Stimulated activated naive B cell treated with anti-CD40 and anti-IgM and Interleukin-4, amounts not matched to agents 10 μg/mL and 1 μg/mL and 100 μg/mL, for 72 hours (primary cell): ENCODE data around the gene ARHGEF6.

Source experiments
- ATAC-seq, 2 donors: fragments of 150-1000 bp; cut with Tn5 transposase; replicated peaks; 2 replicates each; pipeline ENCODE4 v1.10.0; 2021; ENCODE audit warnings: moderate library complexity in 1 of 2
- DNase-seq: peaks from one replicate; pipeline ENCODE4 v3.0.0; 2021
- H3K27ac Mint-ChIP-seq: one replicate; pipeline ENCODE4 v1.8.0; 2022; ENCODE audit warnings: mild to moderate bottlenecking, mixed read lengths
- H3K27me3 Mint-ChIP-seq, 2 donors: one replicate each; pipeline ENCODE4 v1.8.0; 2022; ENCODE audit warnings: mixed read lengths in 2 of 2
- H3K36me3 Mint-ChIP-seq, 2 donors: one replicate each; pipeline ENCODE4 v1.8.0; 2022; ENCODE audit warnings: mixed read lengths in 2 of 2, mild to moderate bottlenecking in 1 of 2
- H3K4me1 Mint-ChIP-seq, 2 donors: one replicate each; pipeline ENCODE4 v1.8.0; 2022; ENCODE audit warnings: mixed read lengths in 2 of 2, mild to moderate bottlenecking in 1 of 2
- H3K4me3 Mint-ChIP-seq, 2 donors: one replicate each; pipeline ENCODE4 v1.8.0; 2022; ENCODE audit warnings: mild to moderate bottlenecking in 2 of 2, mixed read lengths in 2 of 2, moderate library complexity in 1 of 2
- H3K9me3 Mint-ChIP-seq, 2 donors: one replicate each; pipeline ENCODE4 v1.8.0; 2022; ENCODE audit warnings: mixed read lengths in 2 of 2, mild to moderate bottlenecking in 1 of 2

The ARHGEF6 gene

GRCh38 chrX:136768469-136769084 lies 12.2 kb downstream of the ARHGEF6 start:
- peak overlapping the region; percentile 83 to 88 for H3K4me3 Mint-ChIP-seq
- no peaks in the 10 kb centered on the region for H3K9me3 Mint-ChIP-seq
- no peaks in the 10 kb centered on the region for H3K27me3 Mint-ChIP-seq
- ATAC-seq (peak; percentile 33 to 52), DNase-seq (peak; percentile 6)
- peaks cover 7 to 18% of the 10 kb centered on the region in 2 donors for H3K4me1 Mint-ChIP-seq
- peak overlapping the region; percentile 93 for H3K27ac Mint-ChIP-seq
- no peaks in the 10 kb centered on the region for H3K36me3 Mint-ChIP-seq

- no peaks in the 10 kb centered on the region for H3K9me3 Mint-ChIP-seq
- ATAC-seq, result peak; percentile 83 to 89
- DNase-seq, result peak; percentile 48
- peak overlapping the region; percentile 93 for H3K27ac Mint-ChIP-seq
- H3K4me3 Mint-ChIP-seq, result peak overlapping the region; percentile 83 to 88
- no peaks in the 10 kb centered on the region for H3K36me3 Mint-ChIP-seq
- no peaks in the 10 kb centered on the region for H3K27me3 Mint-ChIP-seq
- H3K4me1 Mint-ChIP-seq, result peaks cover 7 to 29% of the 10 kb centered on the region in 2 donors
These were observed 13.4 kb downstream of the ARHGEF6 start for GRCh38 chrX:136767104-136767941.

- H3K4me1 Mint-ChIP-seq, result peaks cover 7 to 29% of the 10 kb centered on the region in 2 donors
- H3K27ac Mint-ChIP-seq, result no peak overlapping the region
- no peaks in the 10 kb centered on the region for H3K9me3 Mint-ChIP-seq
- no peak for DNase-seq
- H3K27me3 Mint-ChIP-seq, result no peaks in the 10 kb centered on the region
- H3K36me3 Mint-ChIP-seq, result no peaks in the 10 kb centered on the region
- peak overlapping the region; percentile 83 to 88 for H3K4me3 Mint-ChIP-seq
- no peak for ATAC-seq
These were observed 14.0 kb downstream of the ARHGEF6 start for GRCh38 chrX:136766785-136767103.

- Mint-ChIP-seq H3K4me1 (peaks cover 7 to 29% of the 10 kb centered on the region in 2 donors), H3K36me3 (no peaks in the 10 kb centered on the region), H3K27me3 (no peaks in the 10 kb centered on the region), H3K9me3 (no peaks in the 10 kb centered on the region), H3K27ac (no peak overlapping the region), H3K4me3 (no peak overlapping the region)
- no peak for ATAC-seq
- DNase-seq, result no peak
These were observed 14.8 kb downstream of the ARHGEF6 start for GRCh38 chrX:136765821-136766356.

- H3K4me1 Mint-ChIP-seq, result peaks cover 10 to 38% of the 10 kb centered on the region in 2 donors
- no peak overlapping the region for H3K27ac Mint-ChIP-seq
- DNase-seq (no peak), ATAC-seq (no peak)
- no peak overlapping the region for H3K4me3 Mint-ChIP-seq
- H3K9me3 Mint-ChIP-seq, result no peaks in the 10 kb centered on the region
- no peaks in the 10 kb centered on the region for H3K36me3 Mint-ChIP-seq
- no peaks in the 10 kb centered on the region for H3K27me3 Mint-ChIP-seq
These were observed 16.5 kb downstream of the ARHGEF6 start for GRCh38 chrX:136764206-136764605.

- Mint-ChIP-seq H3K4me3 (no peak overlapping the region), H3K4me1 (peaks cover 7 to 32% of the 10 kb centered on the region in 2 donors), H3K36me3 (peaks cover 0 to 3% of the 10 kb centered on the region in 2 donors), H3K27me3 (no peaks in the 10 kb centered on the region), H3K9me3 (no peaks in the 10 kb centered on the region), H3K27ac (no peak overlapping the region)
- DNase-seq, result no peak
- ATAC-seq, result no peak
These were observed 17.8 kb downstream of the ARHGEF6 start for GRCh38 chrX:136762820-136763452.

- H3K4me1 Mint-ChIP-seq, result peaks cover 10 to 37% of the 10 kb centered on the region in 2 donors
- no peak overlapping the region for H3K27ac Mint-ChIP-seq
- H3K36me3 Mint-ChIP-seq, result peaks cover 0 to 3% of the 10 kb centered on the region in 2 donors
- H3K4me3 Mint-ChIP-seq, result no peak overlapping the region
- ATAC-seq (no peak), DNase-seq (no peak)
- H3K9me3 Mint-ChIP-seq, result no peaks in the 10 kb centered on the region
- H3K27me3 Mint-ChIP-seq, result no peaks in the 10 kb centered on the region
These were observed 19.3 kb downstream of the ARHGEF6 start for GRCh38 chrX:136761421-136761820.

- no peak overlapping the region for H3K4me3 Mint-ChIP-seq
- peak overlapping the region; percentile 15 for H3K27ac Mint-ChIP-seq
- ATAC-seq, result peak; percentile 91 to 95
- H3K36me3 Mint-ChIP-seq, result peaks cover 0 to 3% of the 10 kb centered on the region in 2 donors
- peak; percentile 4 for DNase-seq
- no peaks in the 10 kb centered on the region for H3K27me3 Mint-ChIP-seq
- H3K9me3 Mint-ChIP-seq, result no peaks in the 10 kb centered on the region
- peaks cover 9 to 36% of the 10 kb centered on the region in 2 donors for H3K4me1 Mint-ChIP-seq
These were observed 20.8 kb downstream of the ARHGEF6 start for GRCh38 chrX:136759968-136760367.

- H3K27me3 Mint-ChIP-seq, result no peaks in the 10 kb centered on the region
- H3K9me3 Mint-ChIP-seq, result no peaks in the 10 kb centered on the region
- H3K4me3 Mint-ChIP-seq, result no peak overlapping the region
- no peak overlapping the region for H3K27ac Mint-ChIP-seq
- ATAC-seq, result no peak
- no peak for DNase-seq
- H3K36me3 Mint-ChIP-seq, result peaks cover 0 to 3% of the 10 kb centered on the region in 2 donors
- peaks cover 13 to 24% of the 10 kb centered on the region in 2 donors for H3K4me1 Mint-ChIP-seq
These were observed 25.3 kb downstream of the ARHGEF6 start for GRCh38 chrX:136755411-136755810.

- H3K36me3 Mint-ChIP-seq, result peaks cover 0 to 3% of the 10 kb centered on the region in 2 donors
These were observed 26.1 kb downstream of the ARHGEF6 start for GRCh38 chrX:136754651-136755050.

GRCh38 chrX:136752796-136753195 lies 27.9 kb downstream of the ARHGEF6 start:
- H3K27ac Mint-ChIP-seq, result no peak overlapping the region
- ATAC-seq (no peak), DNase-seq (no peak)
- no peaks in the 10 kb centered on the region for H3K36me3 Mint-ChIP-seq
- no peaks in the 10 kb centered on the region for H3K27me3 Mint-ChIP-seq
- H3K4me1 Mint-ChIP-seq, result peaks cover 15 to 35% of the 10 kb centered on the region in 2 donors
- no peaks in the 10 kb centered on the region for H3K9me3 Mint-ChIP-seq
- H3K4me3 Mint-ChIP-seq, result no peak overlapping the region

More at GRCh38 chrX:136754651-136755050, 26.1 kb downstream of the ARHGEF6 start:
- Mint-ChIP-seq H3K27me3 (no peaks in the 10 kb centered on the region), H3K27ac (no peak overlapping the region), H3K9me3 (no peaks in the 10 kb centered on the region), H3K4me1 (peaks cover 11 to 25% of the 10 kb centered on the region in 2 donors), H3K4me3 (peak overlapping the region in 1 of 2 donors; percentile 63)
- ATAC-seq (peak in 1 of 2 donors; percentile 29), DNase-seq (no peak)

- ATAC-seq, result no peak
- H3K27ac Mint-ChIP-seq, result peak overlapping the region; percentile 71
- no peak for DNase-seq
- no peaks in the 10 kb centered on the region for H3K9me3 Mint-ChIP-seq
- H3K4me3 Mint-ChIP-seq, result no peak overlapping the region
- H3K36me3 Mint-ChIP-seq, result no peaks in the 10 kb centered on the region
- H3K27me3 Mint-ChIP-seq, result no peaks in the 10 kb centered on the region
- peaks cover 12 to 36% of the 10 kb centered on the region in 2 donors for H3K4me1 Mint-ChIP-seq
These were observed 28.4 kb downstream of the ARHGEF6 start for GRCh38 chrX:136752346-136752745.

GRCh38 chrX:136750364-136750763 lies 30.4 kb downstream of the ARHGEF6 start:
- ATAC-seq (no peak), DNase-seq (no peak)
- no peaks in the 10 kb centered on the region for H3K27me3 Mint-ChIP-seq
- H3K36me3 Mint-ChIP-seq, result no peaks in the 10 kb centered on the region
- H3K9me3 Mint-ChIP-seq, result no peaks in the 10 kb centered on the region
- H3K4me1 Mint-ChIP-seq, result peaks cover 14 to 40% of the 10 kb centered on the region in 2 donors
- no peak overlapping the region for H3K27ac Mint-ChIP-seq
- H3K4me3 Mint-ChIP-seq, result no peak overlapping the region
